A549 treated with Hydrocortisone at 1 μM for 4 hours (cell line): ENCODE data around the gene PTPN7. TPM values are rescaled to one million over a fixed set of nuclear protein-coding genes. Genes with fewer than 3 reads are reported as not detected.

ENCODE experiments used
- total RNA-seq: library from RNA; stranded (reverse); fragments of 200-300 nt; extraction: Qiagen RNA extraction; gene quantifications from 5 replicates; pipeline ENCODE4 v1.2.3, GENCODE V29; 2022

The PTPN7 gene
- total RNA-seq, result not detected in 5 replicates

DNA sequence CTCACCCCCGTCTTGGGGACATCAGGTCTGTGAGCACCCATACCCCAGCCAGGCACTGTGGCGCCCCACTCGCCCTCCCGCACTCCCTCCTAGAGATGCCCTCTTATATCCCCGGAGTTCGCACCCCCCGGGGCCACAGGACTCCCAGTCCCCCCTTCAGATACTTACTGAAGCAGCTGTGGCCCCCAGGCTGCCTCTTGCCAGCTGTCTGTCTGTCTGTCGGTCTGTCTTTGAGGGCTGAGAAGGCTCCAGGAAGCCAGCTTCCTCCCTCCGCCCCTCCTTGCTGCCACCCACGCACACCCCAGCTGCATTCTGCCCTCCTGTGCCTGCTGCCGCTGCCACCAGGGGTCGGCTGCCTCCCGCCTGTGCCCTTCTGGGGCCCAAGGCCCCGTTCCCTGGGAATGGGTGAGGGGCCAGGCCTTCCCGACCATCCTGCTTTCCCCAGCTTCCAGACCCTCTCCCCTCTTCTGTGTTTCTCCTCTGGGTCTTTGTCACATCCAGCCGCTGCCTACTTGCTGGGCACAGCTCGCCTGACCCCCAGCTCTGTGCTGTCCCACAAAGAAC lies at the start of gene PTPN7:
PTPN7 (minus strand) TSS at position 226 of the 564 bp plus-strand sequence. CDS start 1,200 bp downstream, outside the sequence.

DNA sequence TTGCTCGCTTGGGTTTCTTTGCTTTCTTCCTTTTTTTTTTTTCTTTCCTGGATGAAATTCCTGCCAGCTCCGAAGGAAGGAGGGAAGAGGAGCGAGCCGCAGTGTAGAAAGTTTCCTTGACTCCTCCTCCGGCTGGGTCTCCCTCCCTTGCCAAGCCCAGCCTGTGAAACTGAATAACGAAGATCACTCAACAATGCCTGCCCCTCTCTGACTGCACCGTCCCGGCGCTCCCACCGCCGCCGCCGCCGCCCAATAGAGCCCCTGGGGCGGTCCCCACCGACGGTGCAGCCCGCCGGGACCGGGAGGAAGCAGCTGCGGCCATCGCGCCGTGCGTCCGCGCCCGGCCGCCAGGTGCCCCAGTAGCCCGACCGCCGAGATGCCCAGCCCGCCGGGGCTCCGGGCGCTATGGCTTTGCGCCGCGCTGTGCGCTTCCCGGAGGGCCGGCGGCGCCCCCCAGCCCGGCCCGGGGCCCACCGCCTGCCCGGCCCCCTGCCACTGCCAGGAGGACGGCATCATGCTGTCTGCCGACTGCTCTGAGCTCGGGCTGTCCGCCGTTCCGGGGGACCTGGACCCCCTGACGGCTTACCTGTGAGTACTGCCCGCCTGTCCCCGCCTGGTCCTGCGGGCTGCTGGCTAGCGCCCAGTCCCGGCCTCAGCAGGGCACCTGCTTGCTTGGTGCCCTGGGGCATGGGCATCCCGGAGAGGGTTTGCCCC lies 33.4 kb upstream of the PTPN7 start, which contains the start of gene LGR6:
LGR6 (plus strand) TSS at position 186 of the 714 bp plus-strand sequence; CDS start at position 377, 191 bp downstream.

DNA sequence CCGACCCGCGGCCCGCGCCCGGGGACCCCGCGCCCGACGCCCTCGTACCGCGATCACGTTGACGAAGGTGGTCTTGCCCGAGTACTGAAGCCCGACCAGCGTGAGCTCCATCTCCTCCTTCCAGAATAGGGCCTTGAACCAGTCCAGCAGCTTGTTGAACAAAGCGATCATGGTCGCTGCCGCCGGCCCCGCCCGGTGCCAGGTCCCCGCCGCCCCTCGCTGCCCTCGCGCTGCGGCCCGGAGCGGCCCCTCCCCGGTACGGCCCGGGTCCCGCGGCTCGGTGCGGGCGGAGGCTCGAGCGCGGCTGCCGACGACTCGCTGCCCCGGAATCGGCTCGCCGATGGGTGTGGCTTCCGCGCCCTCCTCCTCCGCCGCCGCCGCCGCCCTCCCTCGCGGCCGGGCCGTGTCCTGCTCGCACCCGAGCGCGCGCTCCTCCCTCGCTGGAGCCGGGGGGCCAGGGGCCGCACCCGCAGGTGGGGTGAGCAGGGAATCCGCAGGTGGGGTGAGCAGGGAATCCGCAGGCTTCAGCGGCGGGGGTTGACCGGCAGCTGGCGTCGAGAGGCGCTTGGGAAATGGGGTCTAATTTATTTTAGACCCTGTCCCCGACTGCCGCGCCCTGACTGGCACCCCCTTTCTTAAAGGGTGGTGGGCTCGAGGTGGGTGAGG lies 15.9 kb downstream of the PTPN7 start, which contains the start of gene ARL8A:
ARL8A (minus strand) TSS at position 336 of the 666 bp plus-strand sequence; CDS start at position 171, 165 bp downstream.

GRCh38 chr1:202122639-202123335 lies 37.6 kb downstream of the PTPN7 start, which contains the start of gene GPR37L1:
TSS of gene GPR37L1 (plus strand) at chr1:202122917. CDS start at chr1:202122964, 47 bp downstream.

Other genes with a start within 250 kb of the PTPN7 start
- not detected in 5 replicates for gene LMOD1, start 214.1 kb downstream of the PTPN7 start, total RNA-seq
- 91.8 to 126 TPM (median 102 TPM) in 5 replicates for gene TIMM17A, start 205.1 kb downstream of the PTPN7 start, total RNA-seq
- 85.2 to 89.4 TPM (median 87.7 TPM) in 5 replicates for gene RNPEP, start 178.0 kb downstream of the PTPN7 start, total RNA-seq
- gene ELF3, start 150.0 kb downstream of the PTPN7 start, total RNA-seq, result 112 to 157 TPM (median 146 TPM) in 5 replicates
- 0.13 to 0.30 TPM (median 0.14 TPM) in 5 replicates for gene GPR37L1, start 37.7 kb downstream of the PTPN7 start, total RNA-seq
- gene ARL8A, start 15.9 kb downstream of the PTPN7 start, total RNA-seq, result 43.6 to 54.3 TPM (median 51.0 TPM) in 5 replicates
- gene LGR6, start 33.2 kb upstream of the PTPN7 start, total RNA-seq, result 0.54 to 0.78 TPM (median 0.70 TPM) in 5 replicates
- 68.4 to 73.7 TPM (median 71.0 TPM) in 5 replicates for gene UBE2T, start 181.3 kb upstream of the PTPN7 start, total RNA-seq
- gene PPP1R12B, start 188.1 kb upstream of the PTPN7 start, total RNA-seq, result 1.7 to 2.7 TPM (median 2.2 TPM) in 5 replicates